Right ventricle myocardium inferior (tissue), 1 donor: ENCODE measurements around the gene CAPN5. TPM values are rescaled to one million over a fixed set of nuclear protein-coding genes. Genes with fewer than 3 reads are reported as not detected.
"Not testable (repeated sequence)": the region's sequence is repeated elsewhere in the genome, so short reads cannot be mapped to it uniquely, and the experiment has no call there.

Experiments used
- ATAC-seq: fragments of 200-7000 bp; cut with Tn5 transposase; one replicate; pipeline ENCODE4 v1.9.1; 2020; ENCODE audit warnings: mild to moderate bottlenecking, moderate library complexity
- DNase-seq: peaks from one replicate; pipeline ENCODE4 v3.0.0; 2021; ENCODE audit errors: missing footprints
- intact Hi-C: fragments of 100-400 bp; cut with DNase I; formaldehyde crosslinking; loops from one replicate; pipeline ENCODE4 v1.11.0; 2022
- total RNA-seq: library from RNA; stranded (reverse); fragmentation: NEBNext Ultra II Directional; extraction: Animal tissue kit (Norgen Biotek cat#: 25700); gene quantifications from one replicate; pipeline ENCODE4 v1.2.1, GENCODE V29; 2021
- donor health status: DM: no; HTN: yes; CAD: no; lungs with severe emphysema.

The CAPN5 gene
- total RNA-seq, 1 donor from 2014 or later, result 3.7 TPM

DNA sequence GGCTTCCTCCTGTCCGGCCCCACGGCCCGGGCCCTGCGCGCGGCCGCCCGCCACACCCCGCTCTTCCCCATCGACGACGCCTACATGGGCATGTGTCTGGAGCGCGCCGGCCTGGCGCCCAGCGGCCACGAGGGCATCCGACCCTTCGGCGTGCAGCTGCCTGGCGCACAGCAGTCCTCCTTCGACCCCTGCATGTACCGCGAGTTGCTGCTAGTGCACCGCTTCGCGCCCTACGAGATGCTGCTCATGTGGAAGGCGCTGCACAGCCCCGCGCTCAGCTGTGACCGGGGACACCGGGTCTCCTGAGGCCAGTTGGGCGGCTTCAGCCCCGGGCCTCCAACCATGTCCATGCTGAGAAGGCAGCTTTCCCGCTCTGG, 26.4 kb upstream of the CAPN5 start:
- no peak for ATAC-seq
- intact Hi-C loops, result no loop called here
- DNase-seq, result no peak

DNA sequence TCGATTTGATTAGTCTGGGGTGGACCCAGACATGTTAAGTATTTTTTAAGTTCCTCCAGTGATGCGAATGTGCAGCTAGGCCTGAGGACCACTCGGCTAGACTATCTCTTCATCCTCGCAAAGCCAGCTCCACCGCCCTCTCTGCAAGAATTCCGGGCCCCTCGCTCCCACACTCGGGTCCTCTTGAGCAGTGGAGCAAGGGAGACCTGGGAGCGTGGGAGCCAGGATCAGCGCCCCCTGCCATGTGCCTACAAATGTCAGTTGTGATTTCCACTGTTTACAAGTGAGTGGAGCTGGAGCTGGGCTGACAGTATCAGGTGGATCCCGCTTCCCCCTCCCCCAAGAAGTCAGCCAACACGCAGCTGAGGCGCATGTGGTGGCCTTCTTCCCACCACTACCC, 25.9 kb upstream of the CAPN5 start:
- ATAC-seq (no peak), DNase-seq (no peak)
- intact Hi-C loops, result no loop called here

DNA sequence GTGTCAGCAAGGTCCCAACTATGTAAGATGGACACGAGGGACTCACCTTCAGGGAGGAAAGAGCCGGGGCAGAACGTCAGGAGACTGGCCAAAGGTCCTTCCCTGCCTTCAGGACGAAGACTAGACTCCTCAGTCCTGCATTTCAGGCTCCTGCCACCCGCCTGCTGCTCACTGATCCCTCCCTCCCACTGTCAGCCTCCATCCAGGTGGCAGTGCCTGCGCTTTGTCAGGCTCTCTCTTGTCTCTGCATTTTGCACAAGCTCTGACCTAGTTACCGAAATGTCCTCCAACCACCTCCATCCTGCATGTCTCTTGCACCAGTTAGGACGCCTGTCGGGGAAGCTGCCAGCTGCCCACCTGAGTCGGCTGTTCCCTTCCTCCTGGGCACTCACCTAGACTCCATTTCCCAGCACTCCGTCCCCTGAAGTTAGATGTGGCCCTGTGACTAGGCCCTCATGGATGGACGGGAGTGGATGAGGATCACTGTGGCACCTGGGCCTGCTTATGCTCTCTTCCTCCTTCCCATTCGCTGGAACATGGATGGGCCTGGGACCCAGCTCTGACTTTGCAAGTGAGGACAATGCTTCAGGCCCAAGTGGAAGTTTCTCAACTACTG, 24.6 kb upstream of the CAPN5 start:
- no peak for DNase-seq
- intact Hi-C loops, result no loop called here
- ATAC-seq, result no peak

DNA sequence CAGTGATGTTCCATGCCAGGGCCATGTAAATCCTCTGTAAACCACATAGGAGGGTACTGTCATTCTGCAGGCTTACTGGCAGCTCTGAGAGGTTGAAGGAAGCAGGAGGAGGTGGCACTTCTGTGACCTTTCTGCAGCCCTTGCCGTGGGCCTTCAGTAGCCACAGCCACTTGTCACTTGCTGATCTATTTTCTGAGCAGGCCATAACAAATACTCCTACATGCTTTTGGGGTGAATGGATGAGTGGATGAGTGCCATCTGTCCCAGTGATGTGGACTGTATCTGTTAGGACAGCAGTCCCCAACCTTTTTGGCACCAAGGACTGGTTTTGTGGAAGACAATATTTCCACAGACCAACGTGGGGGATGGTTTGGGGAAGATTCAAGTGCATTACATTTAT, 22.4 kb upstream of the CAPN5 start:
- intact Hi-C loops, result no loop called here
- ATAC-seq (no peak), DNase-seq (no peak)

DNA sequence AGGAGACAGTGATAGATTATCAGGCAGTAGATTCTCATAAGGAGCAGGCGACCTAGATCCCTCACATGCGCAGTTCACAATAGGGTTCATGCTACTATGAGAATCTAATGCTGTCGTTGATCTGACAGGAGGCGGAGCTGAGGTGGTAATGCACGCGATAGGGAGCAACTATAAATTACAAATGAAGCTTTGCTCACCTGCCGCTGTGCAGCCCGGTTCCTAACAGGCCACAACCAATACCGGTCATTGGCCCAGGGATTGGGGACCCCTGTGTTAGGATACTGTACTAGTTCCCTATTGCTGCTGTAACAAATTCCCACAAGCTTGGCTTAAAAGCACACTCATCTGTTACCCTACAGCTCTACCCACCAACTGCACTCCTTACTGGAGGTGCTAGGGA, 21.9 kb upstream of the CAPN5 start:
- intact Hi-C loops, result loop anchor here (5.0 kb wide), 1 partner anchor 142 kb away; no protein-coding TSS in a partner anchor
- no peak for ATAC-seq

DNA sequence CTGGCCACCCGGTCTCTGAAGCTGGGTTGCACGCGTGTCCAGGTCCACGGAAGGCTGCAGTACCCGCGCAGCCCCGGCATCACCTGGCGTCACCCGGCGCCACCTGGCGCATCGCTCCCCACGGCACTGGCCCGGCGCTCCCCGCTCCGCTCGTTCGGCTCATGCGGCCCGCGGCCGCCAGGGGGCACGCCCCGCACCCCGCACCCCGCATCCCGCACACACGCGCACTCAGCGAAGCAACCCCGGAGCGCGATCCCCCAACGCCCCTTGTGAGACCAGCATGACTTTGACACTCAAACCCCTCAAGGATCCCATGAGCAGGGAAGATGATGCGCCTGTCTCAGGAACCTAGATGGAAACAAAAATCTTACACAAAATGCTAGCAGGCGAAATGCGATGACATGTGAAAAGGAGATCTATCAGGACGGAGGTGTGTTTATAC, 20.7 kb upstream of the CAPN5 start:
- intact Hi-C loops, result loop anchor here (1.0 to 5.0 kb wide), 2 partner anchors 45 to 141 kb away; no protein-coding TSS in a partner anchor
- DNase-seq (no peak), ATAC-seq (peak; percentile 22)

More for the DNA sequence above, 21.9 kb upstream of the CAPN5 start:
- DNase-seq, result no peak

DNA sequence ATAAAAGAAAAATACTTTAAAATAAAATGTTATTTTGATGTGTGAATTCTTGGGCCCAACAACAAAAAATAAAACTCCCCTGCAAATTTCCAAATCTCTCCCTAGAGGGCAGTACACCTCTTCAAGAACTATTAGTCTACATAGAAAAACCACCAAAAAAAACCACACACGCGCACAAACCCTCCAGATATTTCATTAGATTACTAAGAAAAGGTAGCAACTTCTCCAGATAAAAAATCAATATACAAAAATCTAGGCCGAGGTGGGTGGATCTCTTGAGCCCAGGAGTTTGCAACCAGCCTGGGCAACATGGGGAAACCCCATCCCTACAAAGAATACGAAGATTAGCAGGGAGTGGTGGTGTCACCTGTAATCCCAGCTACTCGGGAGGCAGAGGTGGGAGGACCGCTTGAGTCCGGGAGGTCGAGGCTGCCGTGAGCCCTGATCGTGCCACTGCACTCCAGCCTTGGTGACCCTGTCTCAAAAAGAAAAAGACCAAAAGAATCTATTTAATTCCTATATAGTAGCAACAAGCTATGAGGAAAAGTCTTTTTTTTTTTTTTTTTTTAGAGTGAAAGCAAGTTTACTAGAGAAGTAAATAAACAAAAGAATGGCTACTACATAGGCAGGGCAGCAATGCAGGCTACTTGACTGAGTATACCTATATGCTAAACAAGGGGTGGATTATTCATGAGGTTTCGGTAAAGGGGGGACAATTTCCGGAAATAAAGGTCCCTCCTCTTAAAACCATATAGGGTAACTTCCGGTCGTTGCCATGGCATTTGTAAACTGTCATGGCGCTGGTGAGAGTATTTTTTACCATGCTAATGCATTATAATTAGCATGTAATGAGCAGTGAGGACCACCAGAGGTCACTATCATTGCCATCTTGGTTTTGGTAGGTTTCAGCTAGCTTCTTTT, 19.5 kb upstream of the CAPN5 start:
- intact Hi-C loops, result loop anchor here (1.0 to 5.0 kb wide), 2 partner anchors 19 to 140 kb away; partner anchors contain the start of gene CAPN5
- ATAC-seq, result peak; percentile 86

DNA sequence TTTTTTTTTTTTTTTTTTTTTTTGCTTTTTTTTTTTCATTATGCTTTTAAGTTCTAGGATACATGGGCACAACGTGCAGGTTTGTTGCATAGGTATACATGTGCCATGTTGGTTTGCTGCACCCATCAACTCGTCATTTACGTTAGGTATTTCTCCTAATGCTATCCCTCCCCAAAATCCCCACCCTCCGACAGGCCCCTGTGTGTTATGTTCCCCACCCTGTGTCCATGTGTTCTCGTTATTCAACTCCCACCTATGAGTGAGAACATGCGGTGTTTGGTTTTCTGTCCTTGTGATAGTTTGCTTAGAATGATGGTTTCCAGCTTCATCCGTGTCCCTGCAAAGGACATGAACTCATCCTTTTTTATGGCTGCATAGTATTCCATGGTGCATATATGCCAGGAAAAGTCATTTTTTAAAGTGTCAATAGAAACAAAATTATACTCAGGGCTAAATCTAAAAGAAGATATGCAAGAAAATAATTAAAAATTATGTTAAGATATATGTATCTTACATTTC, 18.8 kb upstream of the CAPN5 start:
- ATAC-seq, DNase-seq: not testable (repeated sequence)
- intact Hi-C loops, result loop anchor here (1.0 to 5.0 kb wide), 2 partner anchors 18 to 139 kb away; partner anchors contain the start of gene CAPN5

More for the DNA sequence above, 19.5 kb upstream of the CAPN5 start:
- DNase-seq, result no peak

DNA sequence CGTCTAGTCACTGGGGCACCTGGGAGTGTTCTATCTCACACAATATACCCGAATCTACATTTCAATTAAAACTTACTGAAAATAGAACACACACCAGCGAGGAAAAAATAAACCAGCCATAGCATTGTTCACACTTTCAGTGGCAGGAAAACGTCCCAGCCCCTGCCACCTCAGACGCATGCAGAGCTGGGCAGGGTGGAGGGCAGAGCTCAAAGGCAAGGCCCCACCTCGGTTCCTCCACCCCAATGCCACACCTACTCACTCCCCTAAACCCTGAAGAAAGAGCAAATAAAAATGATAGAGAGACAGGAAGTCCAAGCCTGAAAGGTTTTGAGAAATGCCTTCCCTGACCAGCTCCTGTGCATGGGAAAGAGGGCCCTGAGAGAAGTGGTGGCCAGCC, 17.7 kb upstream of the CAPN5 start:
- intact Hi-C loops, result loop anchor here (5.0 kb wide), 1 partner anchor 138 kb away; no protein-coding TSS in a partner anchor
- ATAC-seq (no peak), DNase-seq (no peak)

DNA sequence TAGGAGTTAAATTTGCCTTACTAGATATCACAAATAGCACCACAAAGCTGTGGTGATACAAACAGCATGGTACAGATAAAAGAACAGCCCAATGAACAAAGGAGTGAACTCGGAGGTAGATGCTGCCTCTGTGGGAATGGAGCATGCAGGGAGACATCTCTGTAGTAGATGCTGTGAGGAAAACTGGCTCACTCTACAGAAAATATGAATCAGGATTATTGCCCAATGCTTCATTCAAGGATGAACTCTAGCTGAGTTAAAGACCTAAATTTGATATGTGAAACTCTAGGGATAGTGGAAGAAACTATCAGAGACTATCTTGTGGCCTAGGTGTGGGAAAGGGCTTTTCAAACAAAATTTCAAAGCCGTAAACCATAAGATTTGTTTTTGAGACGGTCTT, 15.3 kb upstream of the CAPN5 start:
- DNase-seq, result no peak
- intact Hi-C loops, result no loop called here
- ATAC-seq, result no peak

DNA sequence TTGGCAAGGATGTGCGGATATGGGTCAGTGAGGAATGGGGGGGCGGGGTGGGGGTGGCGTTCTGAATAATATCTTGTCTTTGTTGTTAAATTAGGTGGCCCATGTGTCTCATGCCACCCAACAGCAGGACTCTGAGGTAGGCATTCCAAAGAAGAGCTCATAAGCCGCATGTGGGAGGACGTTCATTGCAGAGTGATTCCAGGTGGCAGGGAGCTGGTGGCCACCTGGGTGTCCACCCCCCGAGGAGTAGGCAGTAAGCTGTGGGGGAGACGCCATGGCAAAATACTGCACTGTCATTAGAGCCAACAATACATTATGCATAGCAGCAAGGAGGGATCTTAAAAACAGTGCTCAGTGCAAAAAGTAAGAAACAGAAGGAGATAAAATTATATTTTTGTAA, 14.3 kb upstream of the CAPN5 start:
- ATAC-seq (no peak), DNase-seq (no peak)
- intact Hi-C loops, result no loop called here

DNA sequence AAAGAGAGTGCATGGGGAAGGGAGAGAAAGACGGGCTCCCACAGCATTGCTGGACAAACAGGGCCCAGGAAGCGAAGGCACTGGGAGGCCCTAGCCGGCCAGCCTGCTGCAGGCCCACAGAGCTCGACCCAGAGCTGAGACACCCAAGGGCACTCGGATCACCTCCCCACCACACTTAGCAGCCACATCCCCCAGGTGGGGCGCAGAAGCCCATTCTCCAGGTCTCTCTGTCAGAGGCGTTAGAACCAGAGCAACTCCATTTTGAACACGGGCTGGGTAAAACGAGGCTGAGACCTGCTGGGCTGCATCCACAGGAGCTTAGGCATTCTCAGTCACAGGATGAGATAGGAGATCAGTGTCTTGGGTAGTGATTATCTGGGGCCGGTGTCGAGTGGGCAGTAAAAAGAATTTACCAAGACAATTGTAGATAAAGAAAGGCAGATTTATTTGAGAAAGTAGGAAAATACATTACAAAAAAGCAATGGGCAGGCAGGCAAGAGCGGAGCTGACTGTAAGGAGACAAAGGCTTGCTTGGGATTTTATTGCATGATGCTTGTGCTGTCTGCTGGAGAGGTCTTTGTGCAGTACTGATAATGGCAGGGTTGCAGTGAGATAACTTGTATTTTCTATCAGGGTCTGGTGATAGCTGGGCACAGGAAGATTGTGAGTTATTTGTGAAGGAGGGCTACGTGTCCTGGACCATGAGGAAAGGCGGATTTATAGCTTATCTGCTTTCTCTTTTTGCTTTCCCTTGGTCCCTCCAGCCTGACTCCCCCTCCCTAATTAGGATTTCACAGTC, 13.4 kb upstream of the CAPN5 start:
- DNase-seq (no peak), ATAC-seq (no peak)
- intact Hi-C loops, result no loop called here

DNA sequence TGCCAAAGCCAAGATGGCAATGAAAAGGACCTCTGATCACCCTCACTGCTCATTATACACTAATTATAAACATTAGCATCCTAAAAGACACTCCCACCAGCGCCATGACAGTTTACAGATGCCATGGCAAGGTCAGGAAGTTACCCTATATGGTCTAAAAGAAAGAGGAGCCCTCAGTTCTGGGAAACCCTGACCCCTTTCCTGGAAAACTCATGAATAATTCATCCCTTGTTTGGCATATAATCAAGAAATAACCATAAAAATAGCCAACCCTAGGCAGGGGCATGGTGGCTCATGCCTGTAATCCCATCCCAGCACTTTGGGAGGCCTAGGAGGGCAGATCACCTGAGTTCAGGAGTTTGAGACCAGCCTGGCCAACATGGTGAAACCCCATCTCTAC, 12.7 kb upstream of the CAPN5 start:
- no peak for DNase-seq
- ATAC-seq, result no peak
- intact Hi-C loops, result no loop called here

DNA sequence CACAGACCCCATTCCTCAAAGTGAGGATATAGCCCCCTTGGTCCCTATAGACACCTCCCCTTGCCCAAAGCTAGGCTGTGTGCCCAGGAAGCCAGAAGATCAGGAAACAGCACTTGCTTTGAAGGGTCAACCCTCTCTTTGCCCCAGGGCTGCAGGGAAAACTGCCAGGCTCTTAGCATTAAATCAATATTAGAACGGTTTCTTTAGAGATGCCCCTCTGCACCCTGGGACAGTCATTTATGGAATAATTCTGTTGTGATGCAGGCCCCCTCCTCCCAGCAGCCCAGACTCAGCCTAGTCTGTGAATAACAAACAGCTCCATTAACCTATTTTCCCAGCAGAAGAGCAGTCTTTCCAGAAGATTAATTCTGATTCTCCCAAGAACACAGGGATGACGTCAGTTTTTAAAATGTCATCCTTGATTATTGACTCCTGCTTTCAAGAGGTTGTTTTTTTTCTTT, 11.6 kb upstream of the CAPN5 start:
- ATAC-seq, result no peak
- intact Hi-C loops, result no loop called here
- no peak for DNase-seq

DNA sequence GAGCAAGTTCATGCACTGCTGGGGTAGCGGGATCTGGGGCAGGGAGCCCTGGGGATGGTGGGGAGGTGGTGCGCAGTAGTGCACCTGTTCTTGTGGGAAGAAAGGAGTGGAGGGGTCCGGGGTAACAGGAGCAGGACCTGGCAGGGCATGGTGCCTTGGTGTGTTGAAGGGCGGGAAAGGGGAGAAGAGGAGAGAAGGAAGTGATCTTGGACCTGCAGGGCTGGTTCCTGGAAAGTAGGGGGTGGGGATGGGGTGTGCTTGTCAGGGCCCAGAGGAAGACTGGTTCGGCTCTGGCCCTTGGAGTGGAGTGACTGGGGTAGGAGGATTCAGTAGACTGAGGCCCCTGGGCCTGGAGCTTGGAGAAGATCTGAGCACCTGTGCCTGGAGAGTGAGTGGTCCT, 10.9 kb upstream of the CAPN5 start:
- intact Hi-C loops, result no loop called here
- no peak for DNase-seq
- no peak for ATAC-seq

DNA sequence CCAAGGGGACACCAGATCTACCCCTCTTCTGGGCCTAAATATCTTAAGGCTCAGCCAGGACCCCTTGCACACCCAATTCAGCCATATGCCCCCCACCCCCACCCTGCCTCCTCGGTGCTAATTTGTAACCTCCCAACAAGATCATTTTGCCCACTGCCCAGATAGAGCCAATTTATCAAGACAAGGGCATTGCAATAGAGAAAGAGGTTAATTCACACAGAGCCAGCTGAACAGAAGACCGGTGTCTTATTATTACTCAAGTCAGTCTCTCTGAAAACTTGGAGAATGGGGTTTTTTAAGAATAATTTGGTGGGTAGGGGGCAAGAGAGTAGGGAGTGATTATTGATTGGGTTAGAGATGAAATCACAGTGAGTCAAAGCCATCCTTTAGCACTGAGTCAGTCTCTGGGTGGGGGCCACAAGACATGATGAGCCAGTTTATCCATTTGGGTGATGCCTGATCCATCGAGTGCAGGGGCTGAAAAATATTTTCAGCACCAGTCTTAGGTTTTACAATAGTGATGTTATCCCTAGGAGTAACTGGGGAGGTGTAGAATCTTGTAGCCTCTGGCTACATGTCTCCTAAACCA, 9.9 kb upstream of the CAPN5 start:
- ATAC-seq (no peak), DNase-seq (no peak)
- intact Hi-C loops, result no loop called here

DNA sequence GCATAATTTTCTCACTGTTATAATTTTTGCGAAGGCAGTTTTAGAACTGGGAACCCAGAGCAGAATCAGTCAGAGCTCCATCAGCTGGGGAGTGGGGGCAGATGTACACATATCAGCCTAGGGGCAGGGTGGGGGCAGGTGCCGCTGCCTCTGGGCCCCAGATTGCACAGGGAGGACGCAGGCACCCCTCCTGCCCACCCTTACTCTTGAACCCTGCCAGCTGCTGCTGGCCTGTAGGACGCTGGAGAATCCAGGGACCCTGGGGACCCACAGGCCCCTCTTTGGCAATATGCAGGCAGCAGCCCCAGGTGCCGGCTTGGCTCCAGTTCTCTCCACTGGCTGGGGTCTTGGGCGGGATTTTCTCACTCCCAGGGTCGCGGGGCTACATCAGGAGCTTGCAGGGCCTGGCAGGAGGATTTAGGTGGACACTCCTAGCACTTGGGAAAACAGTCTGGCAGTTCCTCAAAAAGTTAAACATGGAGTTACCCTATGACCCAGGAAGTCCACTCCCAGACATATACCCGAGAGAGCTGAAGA, 8.8 kb upstream of the CAPN5 start:
- intact Hi-C loops, result no loop called here
- DNase-seq (no peak), ATAC-seq (no peak)

DNA sequence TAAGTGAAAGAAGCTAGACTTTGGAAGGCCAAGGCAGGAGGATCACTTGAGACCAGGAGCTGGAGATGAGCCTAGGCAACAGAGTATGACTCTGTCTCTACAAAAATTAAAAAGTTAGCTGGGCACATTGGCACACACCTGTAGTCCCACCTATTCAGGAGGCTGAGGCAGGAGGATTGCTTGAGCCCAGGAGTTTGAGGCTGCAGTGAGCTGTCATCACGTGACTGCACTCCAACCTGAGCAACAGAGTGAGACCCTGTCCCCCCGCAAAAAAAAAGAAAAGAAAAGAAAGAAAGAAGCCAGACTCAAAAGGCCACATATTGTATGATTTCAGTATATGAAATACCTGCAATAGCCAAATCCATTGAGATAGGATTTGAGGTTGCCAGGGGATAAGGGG, 7.9 kb upstream of the CAPN5 start:
- intact Hi-C loops, result no loop called here
- DNase-seq (no peak), ATAC-seq (no peak)
